GM21717 (cell line): ENCODE measurements around the gene MON2.

Experiments used
- ATAC-seq: cut with Tn5 transposase; IDR thresholded peaks from one replicate; pipeline ENCODE4 v1.9.1; 2021; ENCODE audit warnings: mild to moderate bottlenecking, moderate library complexity; ENCODE audit not compliant: unreplicated experiment

The MON2 gene

GRCh38 chr12:62647586-62647985, 181.0 kb downstream of the MON2 start:
- ATAC-seq, result no peak

GRCh38 chr12:62649412-62650138, 182.9 kb downstream of the MON2 start:
- no peak for ATAC-seq
